GM23248 (cell line): ENCODE measurements around the gene WNK4. TPM values are rescaled to one million over a fixed set of nuclear protein-coding genes. Genes with fewer than 3 reads are reported as not detected.

Source experiments
- DNase-seq: peaks from one replicate; pipeline ENCODE4 v3.0.0-alpha.2; 2015
- H2AFZ ChIP-seq: fragments of 200-600 bp; sonication (generic); 2 replicates; pipeline ENCODE4 v1.6.1; 2016; ENCODE audit warnings: antibody characterized with exemption
- H3F3A ChIP-seq: fragments of 200-600 bp; sonication (generic); 2 replicates; pipeline ENCODE4 v1.6.1; 2016; ENCODE audit warnings: mild to moderate bottlenecking, antibody characterized with exemption, mixed run types; ENCODE audit not compliant: insufficient read depth
- H3K27ac ChIP-seq: fragments of 200-600 bp; sonication (generic); 2 replicates; pipeline ENCODE4 v1.5.1; 2016; ENCODE audit warnings: mild to moderate bottlenecking
- H3K27me3 ChIP-seq: fragments of 200-600 bp; sonication (generic); replicated peaks from 2 replicates; pipeline ENCODE4 v1.6.1; 2016; ENCODE audit warnings: mild to moderate bottlenecking; ENCODE audit not compliant: insufficient read depth
- H3K36me3 ChIP-seq: fragments of 200-600 bp; sonication (generic); 2 replicates; pipeline ENCODE4 v1.6.1; 2016; ENCODE audit warnings: low read depth, mild to moderate bottlenecking
- H3K4me1 ChIP-seq: fragments of 200-600 bp; sonication (generic); 2 replicates; pipeline ENCODE4 v1.6.1; 2016; ENCODE audit warnings: mild to moderate bottlenecking; ENCODE audit not compliant: insufficient read depth
- H3K4me2 ChIP-seq: fragments of 200-600 bp; sonication (generic); one replicate; pipeline ENCODE4 v1.6.1; 2016; ENCODE audit warnings: mild to moderate bottlenecking; ENCODE audit not compliant: unreplicated experiment
- H3K4me3 ChIP-seq: fragments of 200-600 bp; sonication (generic); 2 replicates; pipeline ENCODE4 v1.5.1; 2016; ENCODE audit warnings: mild to moderate bottlenecking
- H3K79me2 ChIP-seq: fragments of 200-600 bp; sonication (generic); 2 replicates; pipeline ENCODE4 v1.6.1; 2016; ENCODE audit warnings: mild to moderate bottlenecking; ENCODE audit not compliant: insufficient read depth
- H3K9ac ChIP-seq: fragments of 200-600 bp; sonication (generic); 2 replicates; pipeline ENCODE4 v1.6.1; 2016; ENCODE audit warnings: mild to moderate bottlenecking
- H3K9me2 ChIP-seq: fragments of 200-600 bp; sonication (generic); 2 replicates; pipeline ENCODE4 v1.6.1; 2016; ENCODE audit warnings: mixed run types, mild to moderate bottlenecking, moderate library complexity; ENCODE audit not compliant: insufficient read depth
- H3K9me3 ChIP-seq: fragments of 200-600 bp; sonication (generic); one replicate; pipeline ENCODE4 v1.6.1; 2017; ENCODE audit warnings: low read depth
- H4K20me1 ChIP-seq: fragments of 200-600 bp; sonication (generic); 2 replicates; pipeline ENCODE4 v1.6.0; 2016; ENCODE audit not compliant: insufficient read depth
- EZH2 ChIP-seq: fragments of 200-600 bp; sonication (generic); IDR thresholded peaks from 2 replicates; pipeline ENCODE4 v1.6.1; 2018; ENCODE audit warnings: antibody characterized with exemption, mild to moderate bottlenecking; ENCODE audit not compliant: insufficient read depth, poor library complexity, severe bottlenecking
- EZH2phosphoT487 ChIP-seq: fragments of 200-600 bp; sonication (generic); IDR thresholded peaks from 2 replicates; pipeline ENCODE4 v1.6.1; 2018; ENCODE audit warnings: antibody characterized with exemption, moderate library complexity, mild to moderate bottlenecking, low read depth; ENCODE audit not compliant: insufficient read depth
- WGBS, 2 experiments: methylation state at CpG; one replicate each; pipeline ENCODE4 v1.1.6; 2015 to 2017; ENCODE audit warnings: low lambda C conversion rate in 2 of 2, low coverage in 1 of 2; ENCODE audit errors: missing lambda C conversion rate in 2 of 2; 5-methylcytosine and 5-hydroxymethylcytosine counted together
- in situ Hi-C: fragments of 300-500 bp; cut with MboI; formaldehyde crosslinking; loops from 2 replicates; pipeline ENCODE4 v1.15.0; 2020
- polyA plus RNA-seq: library from polyadenylated mRNA; unstranded; fragments of >200 nt; fragmentation: Nextera tagmentation; extraction: Ambion mirVana; gene quantifications from 2 replicates; pipeline ENCODE4 v1.2.1, GENCODE V29; 2016
- total RNA-seq: library from RNA; depleted of rRNA; stranded (reverse); fragments of >200 nt; shearing (Covaris generic); gene quantifications from 2 replicates; pipeline ENCODE4 v1.2.3, GENCODE V29; 2014

The WNK4 gene
- total and polyA plus RNA-seq, 2 experiments from 2014 or later, result 3.0 to 12.6 TPM

- peak overlapping the region; percentile 19; the same call in 1 of the 2 replicates for H3K9ac ChIP-seq
- no peak for TF ChIP-seq EZH2phosphoT487
- no peak for TF ChIP-seq EZH2
- 25 to 31% methylated on average over 9 of the region's 9 CpGs for WGBS, 2 experiments
- H3K9me2 ChIP-seq, result no peaks in the 10 kb centered on the region
- H3K4me3 ChIP-seq, result peak overlapping the region; percentile 85
- H3K9me3 ChIP-seq, result no peaks in the 10 kb centered on the region
- H3K4me2 ChIP-seq, result peak overlapping the region; percentile 94
- in situ Hi-C loops, result no loop called here
- H4K20me1 ChIP-seq, result no peaks in the 10 kb centered on the region
- peaks cover 16% of the 10 kb centered on the region; the same call in 1 of the 2 replicates for H3F3A ChIP-seq
- H3K27me3 ChIP-seq, result no peaks in the 10 kb centered on the region
- peaks cover 3% of the 10 kb centered on the region; the same call in 1 of the 2 replicates for H3K36me3 ChIP-seq
- DNase-seq, result peak; percentile 87
- H3K79me2 ChIP-seq, result peaks cover 22% of the 10 kb centered on the region
- H3K4me1 ChIP-seq, result peaks cover 20% of the 10 kb centered on the region
- H2AFZ ChIP-seq, result no peak overlapping the region
- H3K27ac ChIP-seq, result peak overlapping the region; percentile 52
Observed at GRCh38 chr17:42783062-42783790, 2.8 kb downstream of the WNK4 start.

GRCh38 chr17:42783791-42784138, 3.4 kb downstream of the WNK4 start:
- Histone ChIP-seq H2AFZ (no peak overlapping the region), H4K20me1 (no peaks in the 10 kb centered on the region), H3K27ac (no peak overlapping the region; the same call in 1 of the 2 replicates), H3K9me3 (no peaks in the 10 kb centered on the region), H3K36me3 (peaks cover 4% of the 10 kb centered on the region; the same call in 1 of the 2 replicates), H3F3A (peaks cover 15% of the 10 kb centered on the region; the same call in 1 of the 2 replicates), H3K4me1 (peaks cover 20% of the 10 kb centered on the region), H3K4me2 (peak overlapping the region; percentile 94), H3K4me3 (peak overlapping the region; percentile 85), H3K27me3 (no peaks in the 10 kb centered on the region), H3K9me2 (no peaks in the 10 kb centered on the region), H3K79me2 (peaks cover 22% of the 10 kb centered on the region), H3K9ac (no peak overlapping the region)
- WGBS, 2 experiments, result 28 to 31% methylated on average over 20 to 22 of the region's 22 CpGs
- in situ Hi-C loops, result no loop called here
- DNase-seq, result no peak
- TF ChIP-seq EZH2 (no peak), EZH2phosphoT487 (no peak)

GRCh38 chr17:42784409-42784808, 4.0 kb downstream of the WNK4 start:
- TF ChIP-seq EZH2phosphoT487 (no peak), EZH2 (no peak)
- DNase-seq, result no peak
- Histone ChIP-seq H2AFZ (no peak overlapping the region), H3K9ac (no peak overlapping the region), H3K9me3 (no peaks in the 10 kb centered on the region), H4K20me1 (no peaks in the 10 kb centered on the region), H3K9me2 (no peaks in the 10 kb centered on the region), H3K4me2 (peak overlapping the region; percentile 94), H3K4me1 (peaks cover 20% of the 10 kb centered on the region), H3F3A (peaks cover 9% of the 10 kb centered on the region; the same call in 1 of the 2 replicates), H3K36me3 (peaks cover 4% of the 10 kb centered on the region; the same call in 1 of the 2 replicates), H3K4me3 (no peak overlapping the region), H3K79me2 (peaks cover 22% of the 10 kb centered on the region), H3K27me3 (no peaks in the 10 kb centered on the region), H3K27ac (no peak overlapping the region)
- in situ Hi-C loops, result no loop called here
- 68 to 74% methylated on average over 25 of the region's 25 CpGs for WGBS, 2 experiments

- no peak for DNase-seq
- peaks cover 22% of the 10 kb centered on the region for H3K79me2 ChIP-seq
- no peak overlapping the region for H3K4me3 ChIP-seq
- H3K36me3 ChIP-seq, result peaks cover 4% of the 10 kb centered on the region; the same call in 1 of the 2 replicates
- no peak overlapping the region for H3K27ac ChIP-seq
- peaks cover 10% of the 10 kb centered on the region; the same call in 1 of the 2 replicates for H3F3A ChIP-seq
- TF ChIP-seq EZH2phosphoT487, result no peak
- TF ChIP-seq EZH2, result no peak
- in situ Hi-C loops, result no loop called here
- H3K4me1 ChIP-seq, result peaks cover 20% of the 10 kb centered on the region
- no peaks in the 10 kb centered on the region for H3K27me3 ChIP-seq
- no peak overlapping the region for H3K9ac ChIP-seq
- WGBS, 2 experiments, result 37 to 42% methylated on average over 43 to 52 of the region's 52 CpGs
- no peaks in the 10 kb centered on the region for H3K9me2 ChIP-seq
- H2AFZ ChIP-seq, result no peak overlapping the region
- H3K9me3 ChIP-seq, result no peaks in the 10 kb centered on the region
- H4K20me1 ChIP-seq, result no peaks in the 10 kb centered on the region
- H3K4me2 ChIP-seq, result no peak overlapping the region
Observed at GRCh38 chr17:42784811-42785592, 4.6 kb downstream of the WNK4 start.
